Naive thymus-derived CD4-positive, alpha-beta T cell (primary cell): Measurements from ENCODE around the gene CRYL1. TPM values are rescaled to one million over a fixed set of nuclear protein-coding genes. Genes with fewer than 3 reads are reported as not detected.

ENCODE experiments used
- ATAC-seq: fragments of 150-1000 bp; cut with Tn5 transposase; 2 replicates; pipeline ENCODE4 v1.10.0; 2021; ENCODE audit warnings: mild to moderate bottlenecking, moderate library complexity
- CTCF ChIA-PET: fragments of 350-600 bp; sonication (Branson Sonifier 250); formaldehyde crosslinking; loops from one replicate; lab custom pipeline; 2021; ENCODE audit warnings: antibody characterized with exemption; lab: Charles Lee
- POLR2A ChIA-PET: fragments of 350-600 bp; sonication (Branson Sonifier 250); formaldehyde crosslinking; loops from one replicate; lab custom pipeline; 2021; ENCODE audit warnings: antibody characterized with exemption, inconsistent platforms; lab: Charles Lee
- DNase-seq, 9 donors: peaks; one replicate each; pipeline versions ENCODE4 v3.0.0 to v3.0.0-alpha.2; 2020 to 2022; ENCODE audit warnings: mixed read lengths in 1 of 9
- H3K27ac ChIP-seq: one replicate; pipeline ENCODE4 v1.7.0; 2013; ENCODE audit warnings: mild to moderate bottlenecking, low read depth, low read length, moderate library complexity
- H3K27me3 ChIP-seq, 2 donors: one replicate each; pipeline ENCODE4 v1.7.0; 2013; ENCODE audit warnings: low read length in 2 of 2, mild to moderate bottlenecking in 2 of 2, moderate library complexity in 2 of 2; ENCODE audit not compliant: control insufficient read depth in 2 of 2, insufficient read depth in 2 of 2
- H3K36me3 ChIP-seq, 3 experiments: 1 replicate in 2 of 3; 2 replicates in 1 of 3; pipeline ENCODE4 v1.7.0; 2013; ENCODE audit warnings: low read length in 3 of 3, mild to moderate bottlenecking in 3 of 3, moderate library complexity in 1 of 3; ENCODE audit not compliant: insufficient read depth in 3 of 3, control insufficient read depth in 2 of 3
- H3K4me1 ChIP-seq, 2 donors: one replicate each; pipeline ENCODE4 v1.7.0; 2013; ENCODE audit warnings: low read length in 2 of 2, mild to moderate bottlenecking in 2 of 2, moderate library complexity in 1 of 2; ENCODE audit not compliant: control insufficient read depth in 2 of 2, insufficient read depth in 2 of 2
- H3K4me3 ChIP-seq: 2 replicates; pipeline ENCODE4 v1.7.0; 2013; ENCODE audit warnings: mild to moderate bottlenecking, low read length
- H3K9me3 ChIP-seq, 3 experiments: 1 replicate in 2 of 3; 2 replicates in 1 of 3; pipeline ENCODE4 v1.7.0; 2013; ENCODE audit warnings: low read length in 3 of 3; ENCODE audit not compliant: control insufficient read depth in 2 of 3
- H3K27ac Mint-ChIP-seq, 9 donors: one replicate each; pipeline ENCODE4 v1.8.0; 2020 to 2022; ENCODE audit warnings: mixed read lengths in 9 of 9, mild to moderate bottlenecking in 8 of 9, moderate library complexity in 5 of 9, inconsistent platforms in 2 of 9
- H3K27me3 Mint-ChIP-seq, 5 donors: one replicate each; pipeline ENCODE4 v1.8.0; 2021 to 2022; ENCODE audit warnings: mixed read lengths in 5 of 5, mild to moderate bottlenecking in 1 of 5
- H3K36me3 Mint-ChIP-seq, 5 donors: one replicate each; pipeline ENCODE4 v1.8.0; 2020 to 2022; ENCODE audit warnings: mixed read lengths in 5 of 5, mild to moderate bottlenecking in 3 of 5, inconsistent platforms in 1 of 5
- H3K4me1 Mint-ChIP-seq, 7 donors: one replicate each; pipeline ENCODE4 v1.8.0; 2020 to 2022; ENCODE audit warnings: mixed read lengths in 7 of 7, mild to moderate bottlenecking in 3 of 7, inconsistent platforms in 1 of 7
- H3K4me3 Mint-ChIP-seq, 10 donors: one replicate each; pipeline ENCODE4 v1.8.0; 2020 to 2022; ENCODE audit warnings: mild to moderate bottlenecking in 10 of 10, mixed read lengths in 10 of 10, moderate library complexity in 6 of 10, inconsistent platforms in 2 of 10
- H3K9me3 Mint-ChIP-seq, 11 donors: one replicate each; pipeline ENCODE4 v1.8.0; 2020 to 2022; ENCODE audit warnings: mixed read lengths in 11 of 11, mild to moderate bottlenecking in 4 of 11, inconsistent platforms in 1 of 11, moderate library complexity in 1 of 11
- intact Hi-C, 2 donors: fragments of 100-400 bp; cut with micrococcal nuclease; formaldehyde crosslinking; loops; one replicate each; pipeline ENCODE4 v1.15.1; 2023
- microRNA-seq: library from miRNA; unstranded; fragments of <30 nt; microRNA quantifications from one replicate; pipeline ENCODE4 v1.2.0, GENCODE V29; 2022; ENCODE audit warnings: borderline microRNAs expressed
- polyA plus RNA-seq, 2 donors: library from polyadenylated mRNA; unstranded; fragments of 300-500 nt; fragmentation: Illumina TruSeq; gene quantifications; one replicate each; pipeline ENCODE4 v1.2.3, GENCODE V29; 2021
- total RNA-seq, 6 experiments: library from RNA in 5 of 6; stranded (reverse) in 5 of 6; gene quantifications; 1 replicate in 5 of 6; 2 replicates in 1 of 6; pipeline ENCODE4 v1.2.3 and lab custom pipeline; 2021 to 2026

CRYL1 gene
- total and polyA plus RNA-seq, 7 experiments from 2014 or later = 12.3 to 44.1 (median 18.4) TPM

GRCh38 chr13:20359335-20359734, 166.3 kb downstream of the CRYL1 start:
- CTCF ChIA-PET = no interaction called here
- no peaks in the 10 kb centered on the region for H3K4me1 ChIP-seq
- H3K27ac Mint-ChIP-seq = no peak overlapping the region
- H3K36me3 Mint-ChIP-seq = no peaks in the 10 kb centered on the region
- no peaks in the 10 kb centered on the region for H3K9me3 Mint-ChIP-seq
- H3K27ac ChIP-seq = no peak overlapping the region
- no peak overlapping the region for H3K4me3 Mint-ChIP-seq
- H3K27me3 ChIP-seq = no peaks in the 10 kb centered on the region
- H3K4me3 ChIP-seq = no peak overlapping the region
- ATAC-seq = peak; percentile 42
- intact Hi-C loops = loop anchor here in 1 of 2 donors (10.0 kb wide), 1 partner anchor 115 kb away; no protein-coding TSS in a partner anchor
- no peaks in the 10 kb centered on the region for H3K27me3 Mint-ChIP-seq
- no peak for DNase-seq
- POLR2A ChIA-PET = no interaction called here
- H3K36me3 ChIP-seq = no peaks in the 10 kb centered on the region
- H3K9me3 ChIP-seq = no peaks in the 10 kb centered on the region
- H3K4me1 Mint-ChIP-seq = peaks cover 0 to 13% (median 0%) of the 10 kb centered on the region in 7 donors

- Mint-ChIP-seq H3K27ac (peak overlapping the region in 1 of 9 donors; percentile 68), H3K27me3 (peaks cover 0 to 2% (median 0%) of the 10 kb centered on the region in 5 donors), H3K36me3 (peaks cover 0 to 2% (median 0%) of the 10 kb centered on the region in 5 donors), H3K4me1 (peaks cover 0 to 12% (median 4%) of the 10 kb centered on the region in 7 donors), H3K4me3 (no peak overlapping the region), H3K9me3 (no peaks in the 10 kb centered on the region)
- Histone ChIP-seq H3K36me3 (no peaks in the 10 kb centered on the region), H3K27me3 (no peaks in the 10 kb centered on the region), H3K9me3 (no peaks in the 10 kb centered on the region), H3K4me1 (no peaks in the 10 kb centered on the region), H3K4me3 (no peak overlapping the region), H3K27ac (no peak overlapping the region)
- intact Hi-C loops = loop anchor here in 1 of 2 donors (10.0 kb wide), 1 partner anchor 117 kb away; no protein-coding TSS in a partner anchor
- no peak for ATAC-seq
- ChIA-PET POLR2A (interaction anchor here (0.6 kb wide), 1 partner anchor 10 kb away, joined by 3 read pairs; no protein-coding TSS in a partner anchor), CTCF (no interaction called here)
- no peak for DNase-seq
Measured at GRCh38 chr13:20358022-20358421, 167.6 kb downstream of the CRYL1 start.

DNA sequence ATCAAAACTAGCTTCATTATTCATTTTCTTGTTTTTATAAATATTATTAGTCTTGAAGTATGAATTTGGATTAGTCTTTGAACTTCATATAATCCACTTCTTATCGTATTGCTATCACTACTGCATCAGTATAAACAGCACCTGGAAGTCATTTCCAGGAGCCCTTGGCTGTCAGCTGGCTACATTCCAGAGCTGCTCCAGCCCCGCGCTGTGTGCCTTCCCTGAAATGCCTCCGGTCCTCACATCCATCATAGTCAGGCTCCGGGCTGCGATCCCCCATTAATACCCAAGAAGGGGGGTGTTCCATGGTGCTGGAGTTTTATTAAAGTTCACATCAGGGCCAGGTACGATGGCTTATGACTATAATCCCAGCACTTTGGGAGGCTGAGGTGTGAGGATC, 169.2 kb downstream of the CRYL1 start:
- DNase-seq = no peak
- intact Hi-C loops = loop anchor here in 1 of 2 donors (10.0 kb wide), 1 partner anchor 118 kb away; no protein-coding TSS in a partner anchor
- Mint-ChIP-seq H3K36me3 (peaks cover 0 to 2% (median 0%) of the 10 kb centered on the region in 5 donors), H3K27ac (no peak overlapping the region), H3K4me3 (no peak overlapping the region), H3K9me3 (peaks cover 0 to 1% (median 0%) of the 10 kb centered on the region in 11 donors), H3K27me3 (peaks cover 0 to 2% (median 0%) of the 10 kb centered on the region in 5 donors), H3K4me1 (peaks cover 0 to 12% (median 4%) of the 10 kb centered on the region in 7 donors)
- H3K4me1 ChIP-seq = no peaks in the 10 kb centered on the region
- CTCF ChIA-PET = no interaction called here
- H3K9me3 ChIP-seq = no peaks in the 10 kb centered on the region
- H3K36me3 ChIP-seq = no peaks in the 10 kb centered on the region
- H3K27me3 ChIP-seq = no peaks in the 10 kb centered on the region
- H3K4me3 ChIP-seq = no peak overlapping the region
- POLR2A ChIA-PET = no interaction called here
- no peak overlapping the region for H3K27ac ChIP-seq
- ATAC-seq = no peak

- Mint-ChIP-seq H3K36me3 (peaks cover 0 to 2% (median 0%) of the 10 kb centered on the region in 5 donors), H3K9me3 (peaks cover 0 to 1% (median 0%) of the 10 kb centered on the region in 11 donors), H3K27ac (peak overlapping the region in 1 of 9 donors; percentile 11), H3K27me3 (peaks cover 0 to 2% (median 0%) of the 10 kb centered on the region in 5 donors), H3K4me3 (no peak overlapping the region), H3K4me1 (peaks cover 0 to 18% (median 4%) of the 10 kb centered on the region in 7 donors)
- intact Hi-C loops = loop anchor here in 1 of 2 donors (10.0 kb wide), 1 partner anchor 120 kb away; no protein-coding TSS in a partner anchor
- ATAC-seq (no peak), DNase-seq (no peak)
- H3K4me1 ChIP-seq = no peaks in the 10 kb centered on the region
- CTCF ChIA-PET = no interaction called here
- no peaks in the 10 kb centered on the region for H3K36me3 ChIP-seq
- POLR2A ChIA-PET = no interaction called here
- H3K27ac ChIP-seq = no peak overlapping the region
- H3K9me3 ChIP-seq = no peaks in the 10 kb centered on the region
- H3K4me3 ChIP-seq = no peak overlapping the region
- no peaks in the 10 kb centered on the region for H3K27me3 ChIP-seq
Measured at GRCh38 chr13:20354722-20355121, 170.9 kb downstream of the CRYL1 start.

- CTCF ChIA-PET = no interaction called here
- H3K4me1 ChIP-seq = no peaks in the 10 kb centered on the region
Measured at GRCh38 chr13:20353973-20354372, 171.7 kb downstream of the CRYL1 start.

More at GRCh38 chr13:20353973-20354372, 171.7 kb downstream of the CRYL1 start:
- H3K27me3 ChIP-seq = no peaks in the 10 kb centered on the region
- Mint-ChIP-seq H3K27me3 (peaks cover 0 to 2% (median 0%) of the 10 kb centered on the region in 5 donors), H3K27ac (peak overlapping the region in 2 of 9 donors; percentile 0 to 11), H3K4me1 (peaks cover 0 to 16% (median 4%) of the 10 kb centered on the region in 7 donors), H3K9me3 (peaks cover 0 to 1% (median 0%) of the 10 kb centered on the region in 11 donors), H3K4me3 (no peak overlapping the region), H3K36me3 (peaks cover 0 to 2% (median 0%) of the 10 kb centered on the region in 5 donors)
- no peaks in the 10 kb centered on the region for H3K36me3 ChIP-seq
- DNase-seq (no peak), ATAC-seq (peak; percentile 34)
- no peak overlapping the region for H3K4me3 ChIP-seq
- POLR2A ChIA-PET = no interaction called here
- no peaks in the 10 kb centered on the region for H3K9me3 ChIP-seq
- no peak overlapping the region for H3K27ac ChIP-seq
- intact Hi-C loops = loop anchor here in 1 of 2 donors (10.0 kb wide), 1 partner anchor 121 kb away; no protein-coding TSS in a partner anchor

Small RNAs within 50 kb of the gene (microRNA-seq; reads per million reads assigned to microRNA genes)
- not detected for gene MIR4499

Other genes starting within 250 kb of the CRYL1 start
- gene IFT88, start 41.3 kb upstream of the CRYL1 start, total RNA-seq = 10 to 100 TPM in 3 of 5 experiments, 1 to 10 TPM in 2; 5.0 to 17.0 (median 11.7) TPM
- gene IFT88, start 41.3 kb upstream of the CRYL1 start, polyA plus RNA-seq = 1 to 10 TPM; 6.4 to 7.9 TPM
- gene IL17D, start 177.8 kb upstream of the CRYL1 start, total RNA-seq = under 1 TPM in 2 of 5 experiments, not detected in 3; 0.19 to 0.32 TPM
- under 1 TPM in 1 of 2 donors, not detected in 1; 0.10 TPM for gene IL17D, start 177.8 kb upstream of the CRYL1 start, polyA plus RNA-seq
- gene EEF1AKMT1, start 248.1 kb upstream of the CRYL1 start, total RNA-seq = 10 to 100 TPM in 1 of 5 experiments, 1 to 10 TPM in 4; 4.2 to 11.2 (median 8.5) TPM
- gene EEF1AKMT1, start 248.1 kb upstream of the CRYL1 start, polyA plus RNA-seq = 10 to 100 TPM; 13.1 to 14.1 TPM